NCI-H2107 (cell line): ENCODE results near the gene BBS7.

Source experiments
- DNase-seq: peaks from one replicate; lab custom pipeline; 2025; lab: John Stamatoyannopoulos, UW

The BBS7 gene

DNA sequence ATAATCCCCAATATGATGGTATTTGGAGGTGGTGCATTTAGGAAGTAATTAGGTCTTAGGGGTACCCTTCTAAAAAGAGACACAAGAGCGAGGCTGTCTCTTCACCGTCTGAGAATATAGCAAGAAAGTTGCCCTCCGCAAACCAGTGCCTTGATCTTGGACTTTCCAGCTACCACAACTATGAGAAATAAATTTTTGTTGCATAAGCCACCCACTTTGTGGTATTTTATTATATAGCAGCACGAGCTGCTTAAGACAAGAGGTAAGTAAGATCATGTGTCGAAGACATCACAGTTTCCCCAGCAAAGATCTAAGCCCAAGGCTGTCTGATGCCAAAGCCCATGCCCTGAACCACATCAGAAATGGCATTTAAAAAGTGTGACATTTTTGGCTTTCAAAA, 78.8 kb downstream of the BBS7 start:
- no peak for DNase-seq

DNA sequence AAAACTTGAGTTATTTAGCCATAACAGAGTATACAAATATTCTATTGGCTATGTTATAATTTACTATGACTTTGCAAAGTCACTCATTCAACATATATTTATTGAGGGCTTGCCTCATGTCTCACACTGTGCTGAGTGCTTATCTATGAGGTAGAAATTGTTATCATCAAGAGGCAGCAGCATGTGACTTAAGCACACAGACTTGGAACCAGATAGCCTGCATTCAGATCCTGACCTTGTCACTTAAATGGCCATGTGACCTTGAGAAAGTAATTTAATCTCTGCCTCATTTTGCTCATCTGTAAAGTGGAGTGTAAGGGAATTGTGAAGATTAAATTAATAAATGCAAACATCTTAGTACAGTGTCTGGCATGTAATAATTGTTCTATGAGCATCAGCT, 79.3 kb downstream of the BBS7 start:
- DNase-seq, result no peak

DNA sequence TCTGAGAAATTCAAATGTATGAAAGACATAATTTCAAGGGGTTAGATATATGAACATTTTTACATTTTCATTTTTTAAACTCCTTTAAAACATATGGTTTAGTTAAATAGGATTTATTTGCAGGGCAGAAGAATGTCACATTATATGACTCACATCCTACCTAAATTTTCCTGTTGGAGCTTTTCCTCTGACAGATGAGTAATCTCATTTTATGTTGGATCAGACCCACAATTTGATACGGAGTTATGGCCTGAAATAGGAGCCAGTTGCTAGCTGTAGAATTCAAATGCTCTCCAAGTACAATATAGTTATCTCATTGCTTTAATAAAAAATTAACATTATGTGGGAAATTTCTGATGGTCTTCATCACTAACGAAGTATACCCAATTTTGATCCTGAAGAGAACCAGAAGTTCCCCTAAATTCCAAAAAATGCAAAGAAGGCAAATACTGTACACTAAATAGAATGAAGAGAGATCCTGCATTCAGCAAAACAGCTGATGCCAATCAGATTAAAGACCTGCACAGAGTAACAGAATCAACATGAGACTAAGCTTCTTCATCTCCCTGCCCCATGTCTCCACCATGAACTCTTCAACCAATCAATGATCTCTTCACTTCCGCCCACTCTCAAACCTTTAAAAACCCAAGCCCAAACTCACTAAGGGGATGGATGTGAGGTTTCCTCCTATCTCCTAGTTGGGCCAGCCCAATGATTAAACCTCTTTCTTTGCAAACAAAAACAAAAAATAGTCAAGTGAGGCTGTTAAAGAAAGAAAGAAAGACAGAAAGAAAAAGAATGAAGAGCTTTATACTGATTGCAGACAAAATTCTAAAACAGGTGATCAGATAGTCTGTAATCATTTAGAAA, 80.1 kb downstream of the BBS7 start:
- no peak for DNase-seq

DNA sequence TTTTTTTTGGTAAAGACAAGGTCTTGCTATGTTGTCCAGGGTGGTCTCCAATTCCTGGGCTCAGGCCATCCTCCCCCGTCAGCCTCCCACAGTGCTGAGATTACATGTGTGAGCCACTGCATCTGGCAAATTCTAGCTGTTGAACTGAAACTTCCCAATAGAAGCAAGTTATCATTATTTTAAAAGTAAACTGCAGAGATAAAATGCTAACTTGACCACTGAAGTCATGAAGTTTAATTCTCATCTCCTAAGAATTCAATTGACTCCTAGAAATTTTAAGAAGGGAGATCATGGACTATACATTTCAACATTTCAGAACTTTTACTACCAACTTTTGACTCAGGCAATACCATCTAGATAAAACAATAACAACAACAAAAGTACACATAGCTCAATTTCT, 80.8 kb downstream of the BBS7 start:
- no peak for DNase-seq

DNA sequence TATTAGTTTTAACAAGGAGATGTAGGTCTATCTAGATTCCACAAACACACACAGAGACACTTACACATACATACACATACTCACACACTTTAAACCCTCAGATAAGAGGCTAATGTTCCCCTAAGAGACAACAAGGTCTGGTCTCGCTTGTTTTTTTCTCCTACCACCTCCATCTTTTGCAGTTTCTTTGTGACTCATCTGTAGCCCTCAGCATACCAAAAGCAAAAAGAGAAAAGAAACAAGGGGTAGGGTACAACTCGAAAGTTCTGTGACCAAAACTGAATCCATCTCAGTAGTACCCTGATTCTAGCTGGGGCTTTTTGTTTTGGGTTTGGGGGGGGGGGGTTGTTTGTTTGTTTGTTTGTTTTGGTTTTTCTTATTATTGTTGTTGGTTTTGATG, 81.4 kb downstream of the BBS7 start:
- DNase-seq, result no peak

DNA sequence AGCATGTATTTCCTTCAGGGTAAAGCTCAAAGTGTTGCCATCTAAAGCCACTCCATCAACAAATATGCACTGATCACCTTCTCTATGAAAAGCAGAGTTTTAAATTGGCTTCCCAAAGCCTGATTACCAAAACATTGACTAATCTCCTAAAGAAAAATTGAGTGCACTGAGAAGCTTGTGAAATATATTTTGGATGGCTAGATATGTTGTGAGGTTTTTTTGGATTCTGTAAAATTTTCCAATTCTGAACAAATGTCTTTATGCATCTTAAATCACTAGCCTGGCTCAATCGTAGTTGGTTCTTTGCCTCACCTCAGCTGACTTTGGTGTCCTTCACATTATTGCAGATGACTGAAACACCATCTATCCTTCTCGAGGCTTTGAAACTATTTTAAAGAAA, 84.1 kb downstream of the BBS7 start:
- DNase-seq, result no peak

DNA sequence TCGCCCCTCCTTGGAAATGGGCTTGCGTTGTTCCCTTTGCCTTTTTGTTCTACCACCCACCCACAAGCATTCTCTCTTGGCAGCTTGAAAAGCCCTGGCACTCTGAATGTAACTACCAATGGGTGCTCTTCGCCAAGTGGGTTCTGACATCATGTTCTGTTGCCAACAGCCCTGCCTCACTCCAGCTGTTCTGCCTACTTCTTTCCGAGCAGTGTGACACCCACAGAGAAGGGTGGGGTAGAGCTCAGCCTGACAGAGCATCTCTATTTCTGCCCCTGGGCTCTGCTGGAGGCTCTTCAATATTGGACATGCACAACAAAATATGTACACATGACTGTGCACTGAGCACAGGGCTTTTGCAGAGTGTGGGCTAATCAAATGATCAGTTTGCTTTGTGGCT, 84.8 kb downstream of the BBS7 start:
- no peak for DNase-seq

DNA sequence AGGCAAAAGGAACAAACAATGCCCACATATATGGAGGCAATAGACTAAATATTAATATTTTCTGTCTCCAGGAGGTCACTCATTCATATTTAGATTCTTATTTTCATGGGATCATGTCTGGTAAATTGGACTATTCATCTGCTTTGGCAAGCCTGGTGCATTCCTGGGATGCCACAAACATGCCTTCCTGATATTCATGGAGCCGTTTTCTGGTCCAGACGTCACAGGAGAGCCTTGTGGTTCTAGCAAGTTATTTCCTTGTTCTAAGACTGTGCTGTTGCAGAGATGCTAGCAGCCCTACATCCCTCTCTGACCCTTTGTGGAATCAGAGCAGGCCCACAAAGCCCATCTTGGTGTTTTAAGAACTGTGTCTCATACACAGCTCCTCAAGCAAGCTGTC, 85.3 kb downstream of the BBS7 start:
- no peak for DNase-seq

DNA sequence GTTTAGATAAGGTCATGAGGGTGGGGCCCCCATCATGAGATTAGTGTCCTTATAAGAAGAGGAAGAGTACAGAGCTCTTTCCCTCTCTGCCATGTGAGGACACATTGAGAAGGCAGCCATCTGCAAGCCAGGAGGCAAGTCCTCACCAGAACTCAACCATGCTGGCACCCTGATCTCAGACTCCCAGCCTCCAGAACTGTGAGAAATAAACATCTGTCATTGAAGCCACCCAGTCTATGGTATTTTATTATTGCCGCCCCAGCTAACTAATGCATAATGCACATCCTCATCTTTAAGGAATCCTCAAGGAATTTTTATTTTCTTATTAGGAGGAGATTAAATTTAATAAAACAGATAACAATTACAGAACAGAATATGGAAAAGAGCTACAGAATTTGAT, 85.9 kb downstream of the BBS7 start:
- no peak for DNase-seq

DNA sequence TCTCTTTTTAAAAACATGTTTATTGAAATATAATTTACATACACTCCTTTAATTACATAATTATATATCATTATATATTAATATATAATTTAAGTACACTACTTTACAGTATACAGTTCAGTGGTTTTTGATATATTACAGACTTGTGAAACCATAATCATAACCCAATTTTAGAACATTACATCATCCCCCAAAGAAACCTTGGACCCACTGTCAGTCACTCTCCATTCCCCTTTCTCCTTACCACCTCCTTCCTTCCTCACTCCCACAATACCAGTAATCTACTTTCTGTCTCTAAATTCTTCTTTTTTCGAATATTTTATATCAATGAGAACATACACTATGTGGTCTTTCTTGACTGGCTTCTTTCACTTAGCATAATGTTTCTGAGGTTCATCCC, 87.1 kb downstream of the BBS7 start:
- DNase-seq, result no peak

DNA sequence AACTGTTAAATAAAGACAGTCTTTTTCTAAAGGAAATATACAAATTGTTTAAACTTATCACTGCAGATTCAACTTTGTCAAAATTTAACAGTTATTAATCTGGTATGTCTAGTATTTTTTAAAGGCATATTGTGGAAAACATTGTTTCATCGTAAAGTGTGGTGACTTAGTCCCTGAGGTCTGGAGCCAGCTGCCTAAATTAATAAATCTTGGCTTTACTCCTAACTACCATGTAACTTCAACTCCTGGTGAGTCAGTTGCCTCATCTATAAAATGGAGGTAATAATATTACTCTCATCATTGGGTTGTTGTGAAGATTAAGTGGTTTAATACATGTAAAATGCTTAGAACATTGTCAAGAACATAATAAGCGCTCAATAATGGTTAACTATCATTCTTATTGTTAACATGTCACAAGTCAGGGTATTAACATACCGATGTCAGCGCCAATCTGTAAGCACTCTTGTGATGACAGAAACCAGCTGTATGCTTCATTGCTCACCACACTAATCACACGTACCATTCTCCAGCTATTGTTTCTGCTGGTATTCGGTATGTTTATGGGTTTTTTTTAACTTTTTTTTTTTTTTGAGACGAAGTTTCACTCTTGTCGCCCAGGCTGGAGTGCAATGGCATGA, 91.2 kb downstream of the BBS7 start:
- DNase-seq, result no peak

DNA sequence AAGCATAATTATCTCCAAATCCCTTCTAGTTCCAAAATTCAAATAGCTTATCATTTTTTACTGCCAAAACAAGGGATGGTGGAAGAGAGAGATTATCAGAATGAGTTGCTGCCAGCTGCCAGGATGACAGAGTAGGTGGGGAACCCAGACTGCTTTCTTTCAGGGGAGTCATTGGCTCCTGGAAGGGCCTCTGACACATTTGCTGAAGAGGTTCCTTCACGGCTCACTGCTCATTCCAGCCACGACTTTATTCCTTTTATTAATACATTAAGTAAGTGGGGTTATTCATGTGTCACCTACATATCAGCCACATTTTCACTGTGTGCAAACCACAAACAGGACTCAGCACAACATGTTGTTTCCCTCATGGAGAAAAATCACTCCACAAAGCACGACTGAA, 92.6 kb downstream of the BBS7 start:
- DNase-seq, result no peak

DNA sequence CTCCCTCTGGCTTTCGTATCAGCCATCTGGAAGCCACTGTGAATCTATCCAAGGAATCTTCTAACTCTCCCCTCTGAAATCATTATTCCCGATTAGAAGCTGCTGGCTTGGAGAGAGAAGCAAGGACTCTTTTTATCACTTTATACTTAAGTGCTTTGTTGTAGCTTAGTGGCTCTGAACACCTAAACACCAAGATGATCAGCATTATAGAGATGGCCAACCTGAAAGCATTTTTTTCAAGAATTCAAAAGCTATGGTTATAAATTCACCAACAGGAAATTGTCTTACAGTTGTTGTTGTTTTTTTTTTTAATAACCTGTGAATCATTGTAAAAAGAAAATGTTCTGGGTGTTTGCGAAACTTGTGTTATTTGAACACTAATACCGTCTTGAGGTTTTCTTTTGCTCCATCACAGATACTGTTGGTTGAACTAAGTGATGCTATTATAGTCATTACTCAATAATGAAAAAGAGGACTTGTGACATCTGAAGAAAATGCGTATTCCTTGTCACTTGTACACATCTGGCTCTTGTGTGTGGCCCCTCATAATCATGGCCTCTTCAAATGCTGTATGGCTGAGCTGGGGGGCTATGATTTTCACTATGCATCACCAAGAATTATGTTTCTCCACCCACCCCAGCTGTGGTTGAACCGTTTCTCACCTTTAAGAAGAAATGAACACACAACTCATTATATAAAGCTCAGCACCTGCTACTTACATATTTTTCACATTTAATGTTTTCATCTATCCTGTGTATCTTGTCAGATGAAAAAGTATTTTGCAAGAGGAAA, 93.5 kb downstream of the BBS7 start:
- no peak for DNase-seq
